DND-41 (cell line): ENCODE results near the gene ANKMY1.

Experiments
- EZH2 ChIP-seq: IDR thresholded peaks from 3 replicates; pipeline ENCODE4 v1.6.1; 2012; ENCODE audit warnings: borderline replicate concordance, low read depth, mild to moderate bottlenecking, moderate library complexity, low read length, inconsistent platforms; ENCODE audit not compliant: severe bottlenecking
- TF ChIP-seq, protein P1 (sequence below): IDR thresholded peaks from 2 replicates; pipeline ENCODE4 v1.5.1; 2012; ENCODE audit warnings: borderline replicate concordance, low read length, moderate library complexity, mild to moderate bottlenecking; ENCODE audit not compliant: poor library complexity, severe bottlenecking; ENCODE audit errors: extremely low read depth

DNA sequence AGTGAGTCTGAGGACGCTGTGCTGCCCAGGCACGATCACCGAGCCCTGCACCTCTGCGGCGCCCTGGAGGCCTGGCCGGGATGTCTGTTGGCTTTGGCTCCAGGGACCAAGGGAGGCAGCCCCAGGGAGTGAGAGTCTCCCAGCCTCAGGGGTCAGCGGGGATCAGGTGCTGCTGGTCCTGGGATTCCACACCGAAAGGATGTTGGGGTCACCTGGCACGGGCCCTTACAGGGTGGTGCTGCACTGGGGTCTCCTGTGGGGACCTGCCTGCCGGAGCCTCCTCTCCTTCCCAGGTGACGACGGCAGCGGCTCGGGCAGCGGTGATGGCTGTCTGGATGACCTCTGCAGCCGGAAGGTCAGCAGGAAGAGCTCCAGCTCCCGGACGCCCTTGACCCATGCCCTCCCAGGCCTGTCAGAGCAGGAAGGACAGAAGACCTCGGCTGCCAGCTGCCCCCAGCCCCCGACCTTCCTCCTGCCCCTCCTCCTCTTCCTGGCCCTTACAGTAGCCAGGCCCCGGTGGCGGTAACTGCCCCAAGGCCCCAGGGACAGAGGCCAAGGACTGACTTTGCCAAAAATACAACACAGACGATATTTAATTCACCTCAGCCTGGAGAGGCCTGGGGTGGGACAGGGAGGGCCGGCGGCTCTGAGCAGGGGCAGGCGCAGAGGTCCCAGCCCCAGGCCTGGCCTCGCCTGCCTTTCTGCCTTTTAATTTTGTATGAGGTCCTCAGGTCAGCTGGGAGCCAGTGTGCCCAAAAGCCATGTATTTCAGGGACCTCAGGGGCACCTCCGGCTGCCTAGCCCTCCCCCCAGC, 91.8 kb downstream of the ANKMY1 start:
- TF ChIP-seq, protein P1, sequence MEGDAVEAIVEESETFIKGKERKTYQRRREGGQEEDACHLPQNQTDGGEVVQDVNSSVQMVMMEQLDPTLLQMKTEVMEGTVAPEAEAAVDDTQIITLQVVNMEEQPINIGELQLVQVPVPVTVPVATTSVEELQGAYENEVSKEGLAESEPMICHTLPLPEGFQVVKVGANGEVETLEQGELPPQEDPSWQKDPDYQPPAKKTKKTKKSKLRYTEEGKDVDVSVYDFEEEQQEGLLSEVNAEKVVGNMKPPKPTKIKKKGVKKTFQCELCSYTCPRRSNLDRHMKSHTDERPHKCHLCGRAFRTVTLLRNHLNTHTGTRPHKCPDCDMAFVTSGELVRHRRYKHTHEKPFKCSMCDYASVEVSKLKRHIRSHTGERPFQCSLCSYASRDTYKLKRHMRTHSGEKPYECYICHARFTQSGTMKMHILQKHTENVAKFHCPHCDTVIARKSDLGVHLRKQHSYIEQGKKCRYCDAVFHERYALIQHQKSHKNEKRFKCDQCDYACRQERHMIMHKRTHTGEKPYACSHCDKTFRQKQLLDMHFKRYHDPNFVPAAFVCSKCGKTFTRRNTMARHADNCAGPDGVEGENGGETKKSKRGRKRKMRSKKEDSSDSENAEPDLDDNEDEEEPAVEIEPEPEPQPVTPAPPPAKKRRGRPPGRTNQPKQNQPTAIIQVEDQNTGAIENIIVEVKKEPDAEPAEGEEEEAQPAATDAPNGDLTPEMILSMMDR, result no peak
- TF ChIP-seq EZH2, result no peak
